ENCODE data around the gene ZNF850.
"Not testable (repeated sequence)": the region's sequence is repeated elsewhere in the genome, so short reads cannot be mapped to it uniquely, and the experiment has no call there.

Gene ZNF850

DNA sequence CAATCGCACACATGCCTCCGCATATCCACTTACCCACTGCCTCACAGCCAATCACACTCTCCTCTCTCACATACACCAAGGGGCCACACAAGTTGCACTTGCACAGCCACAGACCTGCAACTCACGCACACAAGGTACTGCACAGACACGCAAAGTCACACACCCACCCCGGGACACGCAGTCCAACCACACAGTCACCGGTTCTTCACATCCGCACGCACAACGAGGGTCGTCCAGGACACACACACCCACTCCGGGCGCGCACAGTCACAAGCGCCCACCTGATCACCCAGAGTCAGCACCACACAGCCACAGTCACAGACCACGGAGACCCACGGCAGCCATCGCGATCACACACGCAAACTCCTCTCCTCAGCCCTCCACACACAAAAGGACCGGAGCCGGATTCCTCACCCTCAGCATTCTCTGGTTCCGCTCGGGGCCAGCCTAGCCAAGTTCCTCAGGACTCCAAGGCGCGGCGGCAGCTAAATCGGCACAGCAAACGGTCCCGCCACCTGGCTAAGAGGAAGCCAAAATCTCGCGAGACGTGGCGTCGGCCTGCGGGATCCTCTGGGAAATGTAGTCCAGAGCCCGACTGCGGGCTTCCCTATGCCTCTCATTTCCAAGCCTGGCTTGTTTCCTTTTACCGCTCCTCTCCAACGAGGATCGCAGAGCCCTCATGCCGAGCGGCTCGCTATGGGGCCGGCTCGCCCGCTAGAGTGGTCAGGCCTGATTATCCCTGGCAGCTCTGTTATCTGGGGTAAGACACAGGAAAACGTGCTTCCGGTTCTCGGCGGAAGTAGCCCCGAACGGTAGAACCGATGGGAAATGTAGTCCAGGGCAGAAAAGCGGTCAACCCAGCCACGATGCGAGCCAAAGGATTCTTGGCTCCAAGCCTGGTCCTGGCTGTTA, at the start of gene ZNF850:
Gene ZNF850, minus strand, starts transcription at position 497 of the 912 bp plus-strand sequence. CDS start 10,201 bp downstream, outside the sequence.
- peak; percentile 93 for DNase-seq

DNA sequence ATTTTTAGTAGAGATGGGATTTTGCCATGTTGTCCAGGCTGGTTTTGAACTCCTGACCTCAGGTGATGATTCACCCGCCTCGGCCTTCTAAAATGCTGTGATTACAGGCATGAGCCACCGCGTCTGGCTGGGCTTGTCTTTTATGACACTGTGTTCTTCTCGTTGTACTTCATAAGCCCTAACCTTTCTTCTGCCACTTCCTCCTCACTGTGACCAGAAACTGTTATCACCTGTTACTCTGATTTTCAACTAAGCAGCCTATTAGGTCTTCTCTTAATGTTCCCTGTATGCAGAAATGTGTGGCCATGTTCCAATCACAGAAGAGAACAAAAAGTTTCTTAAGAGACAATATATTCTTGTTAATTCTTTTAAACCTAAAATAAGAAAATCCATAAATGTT, 49.2 kb upstream of the ZNF850 start:
- no peak for DNase-seq

DNA sequence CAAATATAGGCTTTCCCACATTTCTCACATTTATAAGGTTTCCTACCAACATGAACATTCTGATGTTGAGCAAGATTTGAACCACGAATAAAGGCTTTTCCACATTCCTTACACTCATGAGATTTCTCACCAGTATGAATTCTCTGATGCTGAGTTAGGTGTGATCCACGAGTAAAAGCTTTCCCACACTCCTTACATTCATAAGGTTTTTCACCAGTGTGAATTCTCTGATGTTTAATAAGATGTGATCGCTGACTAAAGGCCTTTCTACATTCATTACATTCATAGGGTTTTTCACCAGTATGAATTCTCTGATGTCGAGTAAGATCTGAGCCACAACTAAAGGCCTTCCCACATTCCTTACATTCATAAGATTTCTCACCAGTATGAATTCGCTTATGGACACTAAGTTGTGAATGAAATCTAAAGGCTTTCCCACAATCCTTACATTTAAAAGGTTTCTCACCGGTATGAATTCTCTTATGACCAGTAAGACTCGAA, 46.6 kb upstream of the ZNF850 start:
- no peak for DNase-seq

DNA sequence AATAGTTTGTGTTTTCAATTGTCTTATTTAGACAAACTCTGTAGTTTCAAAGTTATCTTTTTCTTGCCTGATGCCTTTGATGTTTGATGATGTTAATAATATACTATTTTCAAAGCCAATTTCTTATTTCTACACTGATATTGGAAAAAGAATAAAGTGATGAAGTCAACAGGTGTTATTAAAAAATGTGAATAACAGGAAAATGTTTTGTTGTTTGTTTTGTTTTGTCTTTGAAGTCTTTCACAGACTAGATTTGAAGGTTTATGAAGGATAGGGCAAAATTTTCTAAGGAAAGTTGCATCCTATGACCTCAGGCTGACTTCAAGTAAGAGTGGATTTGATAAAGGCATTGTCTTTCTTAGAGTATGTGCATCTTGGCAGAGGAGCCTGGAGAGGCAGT, 34.4 kb upstream of the ZNF850 start:
- DNase-seq: no peak

DNA sequence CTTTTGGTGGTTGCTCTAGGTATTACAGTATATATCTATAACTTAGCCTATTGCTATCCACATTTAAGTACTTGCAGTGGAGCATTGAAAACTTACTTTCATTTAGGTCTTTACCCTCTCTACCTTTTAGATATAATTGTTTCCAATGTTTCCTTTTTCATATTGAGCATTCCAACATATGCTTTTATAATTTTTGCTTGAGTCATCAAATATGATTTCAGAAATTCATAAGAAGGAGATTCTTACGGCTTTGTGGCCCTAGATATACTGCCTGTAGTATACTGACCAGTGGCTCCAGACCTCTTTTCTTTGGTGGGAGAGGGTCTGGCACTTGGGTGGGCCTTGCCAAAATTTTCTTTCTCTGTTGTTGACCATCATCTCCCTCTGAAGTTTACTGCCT, 32.8 kb upstream of the ZNF850 start:
- DNase-seq: no peak

GRCh38 chr19:36797786-36798108, 25.1 kb upstream of the ZNF850 start:
- DNase-seq: no peak

DNA sequence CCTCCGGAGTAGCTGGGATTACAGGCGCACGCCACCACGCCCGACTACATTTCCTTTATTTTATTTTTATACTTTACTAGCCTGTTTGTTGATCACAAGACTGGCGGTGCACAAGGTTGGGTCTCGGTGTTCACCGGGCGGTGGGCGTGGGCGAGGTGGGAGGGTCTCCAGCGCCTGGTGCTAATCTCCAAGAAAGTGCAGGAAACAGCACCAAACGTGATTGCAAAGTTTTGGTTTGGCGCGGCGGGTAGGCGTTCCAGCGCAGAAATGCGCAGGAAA, 24.0 kb upstream of the ZNF850 start:
- DNase-seq: no peak

GRCh38 chr19:36791420-36792141, 19.0 kb upstream of the ZNF850 start:
- DNase-seq: peak; percentile 8

GRCh38 chr19:36775768-36776167, 3.2 kb upstream of the ZNF850 start:
- no peak for DNase-seq

DNA sequence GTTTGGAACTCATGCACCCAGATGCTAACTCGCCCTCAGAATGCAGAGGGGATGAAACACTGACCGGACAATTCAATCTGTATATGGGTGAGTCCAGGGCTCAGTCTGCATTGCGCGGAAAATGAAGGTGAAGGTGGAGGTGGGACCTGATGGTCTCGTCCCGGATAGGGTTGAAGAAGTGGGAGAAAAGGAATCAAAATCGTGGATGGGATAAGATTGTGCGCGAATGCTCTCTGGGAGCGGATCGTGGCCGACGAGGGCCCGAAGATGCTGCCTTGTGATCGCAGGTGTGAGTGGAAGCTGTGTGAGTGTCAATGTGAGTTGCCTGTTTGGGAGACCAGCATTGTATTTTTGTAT, 594 bp upstream of the ZNF850 start:
- no peak for DNase-seq

DNA sequence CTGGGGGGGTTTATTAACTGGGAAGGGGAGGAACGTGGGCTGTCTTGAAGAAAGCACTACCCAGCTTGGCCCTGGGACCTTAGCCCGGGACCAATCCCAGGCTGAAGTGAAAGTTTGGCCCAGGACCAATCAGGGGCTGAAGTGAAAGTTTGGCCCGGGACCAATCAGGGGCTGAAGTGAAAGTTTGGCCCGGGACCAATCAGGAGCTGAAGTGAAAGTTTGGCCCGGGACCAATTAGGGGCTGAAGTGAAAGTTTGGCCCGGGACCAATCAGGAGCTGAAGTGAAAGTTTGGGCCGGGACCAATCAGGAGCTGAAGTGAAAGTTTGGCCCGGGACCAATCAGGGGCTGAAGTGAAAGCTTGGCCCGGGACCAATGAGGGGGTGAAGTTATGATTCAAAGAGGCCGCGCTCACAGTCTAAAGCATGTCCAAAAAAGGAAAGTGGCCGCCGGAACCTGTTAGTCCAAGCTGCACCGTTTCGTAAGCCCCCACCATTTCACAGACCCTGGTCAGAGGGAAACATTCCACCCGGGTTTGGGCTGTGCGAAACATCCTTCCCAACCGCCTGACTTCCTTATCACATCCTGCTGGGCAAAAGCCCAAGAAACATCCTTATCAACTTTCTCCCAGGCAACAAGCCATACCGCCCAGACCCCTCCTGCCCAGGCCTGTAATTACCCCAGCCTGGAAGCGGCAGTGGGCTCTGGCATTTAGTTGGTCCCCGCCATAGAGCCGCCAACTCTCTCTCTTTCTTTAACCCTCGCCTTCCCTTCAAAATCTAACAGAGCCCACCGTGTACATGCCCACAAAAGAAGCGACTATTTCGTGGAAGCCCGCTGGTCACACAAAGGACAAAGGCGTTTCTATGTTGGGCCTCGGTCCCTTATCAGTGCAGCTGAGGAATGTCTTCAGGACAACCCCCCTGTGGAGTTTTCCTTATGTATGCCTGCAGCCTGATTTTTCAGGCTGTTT, 1.1 kb downstream of the ZNF850 start:
- peak; percentile 39 for DNase-seq

DNA sequence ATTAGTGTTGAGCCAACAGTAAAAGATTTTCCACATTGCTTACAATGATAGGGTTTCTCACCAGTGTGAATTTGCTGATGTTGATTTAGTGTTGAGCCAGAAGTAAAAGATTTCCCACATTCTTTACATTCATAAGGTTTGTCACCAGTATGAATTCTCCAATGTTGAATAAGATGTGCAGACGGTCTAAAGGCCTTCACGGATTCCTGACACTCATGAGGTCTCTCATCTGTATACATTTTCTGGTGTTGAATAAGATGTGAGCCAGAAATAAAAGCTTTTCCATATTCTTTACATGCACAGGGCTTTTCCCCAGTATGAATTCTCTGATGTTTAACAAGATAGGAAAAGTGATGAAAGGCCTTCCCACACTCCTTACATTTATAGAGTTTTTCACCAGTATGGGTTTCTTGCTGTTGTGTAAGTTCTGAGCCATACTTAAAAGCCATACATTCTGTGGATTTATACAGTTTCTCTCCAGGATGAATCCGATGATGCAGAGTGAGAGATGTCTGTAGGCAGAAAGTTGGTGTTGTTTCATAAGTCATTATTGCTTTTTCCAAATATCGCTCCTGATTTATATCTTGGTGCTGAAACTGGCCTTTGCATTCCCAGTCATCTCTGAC, 22.4 kb downstream of the ZNF850 start:
- no peak for DNase-seq

DNA sequence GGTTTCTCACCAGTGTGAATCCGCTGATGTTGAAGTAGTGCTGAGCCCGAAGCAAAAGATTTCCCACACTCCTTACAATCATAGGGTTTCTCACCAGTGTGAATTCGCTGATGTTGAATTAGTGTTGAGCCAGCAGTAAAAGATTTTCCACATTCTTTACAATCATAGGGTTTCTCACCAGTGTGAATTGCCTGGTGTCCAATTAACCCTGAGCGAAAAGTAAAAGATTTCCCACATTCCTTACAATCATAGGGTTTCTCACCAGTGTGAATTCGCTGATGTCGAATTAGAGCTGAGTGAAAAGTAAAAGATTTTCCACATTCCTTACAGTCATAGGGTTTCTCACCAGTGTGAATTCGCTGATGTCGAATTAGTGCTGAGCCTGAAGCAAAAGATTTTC, 23.0 kb downstream of the ZNF850 start:
- DNase-seq: not testable (repeated sequence)

DNA sequence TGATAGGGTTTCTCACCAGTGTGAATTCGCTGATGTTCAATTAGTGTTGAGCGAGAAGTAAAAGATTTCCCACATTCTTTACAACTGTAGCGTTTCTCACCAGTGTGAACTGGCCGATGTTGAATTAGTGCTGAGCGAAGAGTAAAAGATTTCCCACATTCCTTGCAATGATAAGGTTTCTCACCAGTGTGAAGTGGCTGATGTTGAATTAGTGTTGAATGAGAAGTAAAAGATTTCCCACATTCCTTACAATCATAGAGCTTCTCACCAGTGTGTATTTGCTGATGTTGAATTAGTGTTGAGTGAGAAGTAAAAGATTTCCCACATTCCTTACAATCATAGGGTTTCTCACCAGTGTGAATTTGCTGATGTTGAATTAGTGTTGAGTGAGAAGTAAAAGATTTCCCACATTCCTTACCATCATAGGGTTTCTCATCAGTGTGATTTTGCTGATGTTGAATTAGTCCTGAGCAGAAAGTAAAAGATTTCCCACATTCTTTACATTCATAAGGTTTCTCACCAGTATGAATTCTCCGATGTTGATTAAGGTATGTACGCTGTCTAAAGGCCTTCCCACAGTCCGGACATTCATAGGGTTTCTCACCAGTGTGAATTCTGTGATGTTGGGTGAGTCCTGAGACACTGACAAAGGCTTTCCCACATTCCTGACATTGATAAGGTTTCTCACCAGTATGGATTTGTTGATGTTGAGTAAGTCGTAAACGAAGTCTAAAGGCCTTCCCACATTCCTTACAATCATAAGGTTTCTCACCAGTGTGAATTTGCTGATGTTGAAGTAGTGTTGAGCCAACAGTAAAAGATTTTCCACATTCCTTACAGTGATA, 24.0 kb downstream of the ZNF850 start:
- no peak for DNase-seq

DNA sequence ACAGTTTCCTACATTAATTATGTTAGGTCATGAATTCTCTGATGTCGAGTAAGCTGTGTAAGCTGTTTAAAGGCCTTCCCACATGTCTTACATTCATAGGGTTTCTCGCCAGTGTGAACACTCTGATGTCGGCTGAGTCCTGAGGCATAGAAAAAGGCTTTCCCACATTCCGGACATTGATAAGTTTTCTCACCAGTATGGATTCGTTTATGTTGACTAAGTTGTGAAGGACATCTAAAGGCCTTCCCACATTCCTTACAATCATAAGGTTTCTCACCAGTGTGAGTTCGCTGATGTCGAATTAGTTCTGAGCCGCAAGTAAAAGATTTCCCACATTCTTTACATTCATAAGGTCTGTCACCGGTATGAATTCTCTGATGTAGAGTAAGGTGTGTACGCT, 24.9 kb downstream of the ZNF850 start:
- no peak for DNase-seq

DNA sequence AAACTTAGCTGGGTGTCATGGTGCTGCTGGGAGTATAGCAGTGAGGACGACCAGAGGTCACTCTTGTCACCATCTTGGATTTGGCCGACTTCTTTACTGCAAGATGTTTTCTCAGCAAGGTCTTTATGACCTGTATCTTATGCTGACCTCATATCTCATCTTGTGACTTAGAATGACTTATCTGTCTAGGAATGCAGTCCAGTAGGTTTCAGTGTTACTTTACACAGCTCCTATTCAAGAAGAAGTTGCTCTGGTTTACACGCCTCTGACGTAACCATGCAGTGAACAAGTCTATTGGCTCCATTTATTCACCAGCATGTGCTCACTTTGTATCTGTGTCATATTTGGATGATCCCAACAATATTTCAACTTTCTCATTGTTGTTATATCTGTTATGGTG, 26.7 kb downstream of the ZNF850 start:
- DNase-seq: no peak

- DNase-seq: not testable (repeated sequence)
Observed at GRCh38 chr19:36736166-36736565, 36.4 kb downstream of the ZNF850 start.

DNA sequence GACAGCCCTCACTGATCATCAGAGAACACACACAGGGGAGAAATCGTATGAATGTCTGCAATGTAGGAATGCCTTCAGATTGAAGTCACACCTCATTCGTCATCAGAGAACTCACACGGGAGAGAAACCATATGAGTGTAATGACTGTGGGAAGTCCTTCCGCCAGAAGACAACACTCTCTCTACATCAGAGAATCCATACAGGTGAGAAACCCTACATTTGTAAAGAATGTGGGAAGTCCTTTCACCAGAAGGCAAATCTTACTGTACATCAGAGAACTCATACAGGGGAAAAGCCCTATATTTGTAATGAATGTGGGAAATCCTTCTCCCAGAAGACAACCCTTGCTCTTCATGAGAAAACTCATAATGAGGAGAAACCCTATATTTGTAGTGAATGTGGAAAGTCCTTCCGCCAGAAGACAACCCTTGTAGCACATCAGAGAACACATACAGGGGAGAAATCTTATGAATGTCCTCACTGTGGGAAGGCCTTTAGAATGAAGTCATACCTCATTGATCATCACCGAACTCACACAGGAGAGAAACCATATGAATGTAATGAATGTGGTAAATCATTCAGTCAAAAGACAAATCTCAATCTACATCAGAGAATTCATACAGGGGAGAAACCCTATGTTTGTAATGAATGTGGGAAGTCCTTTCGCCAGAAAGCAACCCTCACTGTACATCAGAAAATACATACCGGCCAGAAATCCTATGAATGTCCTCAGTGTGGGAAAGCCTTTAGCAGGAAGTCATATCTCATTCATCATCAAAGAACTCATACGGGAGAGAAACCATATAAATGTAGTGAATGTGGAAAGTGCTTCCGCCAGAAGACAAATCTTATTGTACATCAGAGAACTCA, 52.7 kb downstream of the ZNF850 start:
- no peak for DNase-seq

- DNase-seq: no peak
Observed at GRCh38 chr19:36709423-36709822, 63.2 kb downstream of the ZNF850 start.

DNA sequence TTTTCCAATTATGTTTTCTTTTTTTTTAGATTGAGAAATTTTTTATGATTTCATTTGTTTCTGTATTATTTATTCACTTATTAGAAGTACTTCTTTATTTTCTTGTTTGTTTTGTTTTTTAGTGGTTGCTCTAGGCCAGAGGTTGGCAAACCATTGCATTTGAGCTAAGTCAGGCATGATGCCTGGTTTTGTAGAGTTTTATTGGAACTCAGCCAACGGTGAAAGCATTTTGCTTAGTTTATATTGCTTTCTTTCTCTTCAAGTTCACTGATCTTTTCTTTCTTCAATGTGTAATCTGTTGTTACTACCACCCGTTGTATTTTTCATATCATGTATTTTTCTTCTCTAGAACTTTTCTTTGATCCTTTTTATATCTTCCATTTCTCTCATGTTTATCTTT, 65.5 kb downstream of the ZNF850 start:
- DNase-seq: no peak

GRCh38 chr19:36688058-36688457, 84.5 kb downstream of the ZNF850 start:
- no peak for DNase-seq
